ENCODE measurements around the gene CHST11. TPM values are rescaled to one million over a fixed set of nuclear protein-coding genes. Genes with fewer than 3 reads are reported as not detected.

The CHST11 gene
- total and polyA plus RNA-seq, 9 of the 15 experiments (the other 6 are each of a cell fraction or from before 2014, with no cell fraction given), result 2.3 to 38.7 (median 15.0) TPM

DNA sequence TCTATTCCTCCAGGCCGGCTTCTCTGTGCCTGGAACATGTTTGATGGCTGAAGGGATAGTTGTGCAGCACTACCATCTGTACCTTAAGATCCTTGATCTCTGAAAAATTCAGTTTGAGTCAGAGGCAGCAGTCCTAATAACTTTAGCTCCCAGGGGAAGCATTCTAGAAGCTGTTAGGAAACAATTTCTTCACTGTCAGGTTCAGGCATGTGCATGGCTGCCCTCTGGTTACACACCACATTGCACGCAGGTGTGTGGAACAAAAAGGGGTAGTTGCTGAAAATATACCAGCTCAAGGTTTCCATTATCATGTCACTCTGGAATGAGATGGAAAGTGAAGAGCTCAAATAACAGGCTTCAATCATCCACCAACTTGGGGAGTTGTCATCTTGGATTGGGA is 80.1 kb downstream of the CHST11 start:
- CTCF ChIA-PET (ENCODE audit: low intra/inter-chr PET ratio), result no interaction called here
- FAIRE-seq, result no peak

More for the DNA sequence above, 80.1 kb downstream of the CHST11 start:
- Histone ChIP-seq H3K9me1 (ENCODE audit: control insufficient read depth, insufficient read depth, low read length) (no peaks in the 10 kb centered on the region), H3K27me3 (ENCODE audit: control insufficient read depth in 2 of 2, insufficient read depth in 2 of 2, low read length in 2 of 2) (no peaks in the 10 kb centered on the region), H3K79me2 (ENCODE audit: control insufficient read depth, insufficient read depth, low read length) (peaks cover 63% of the 10 kb centered on the region), H3K4me2 (ENCODE audit: insufficient read depth, low read length) (no peak overlapping the region), H4K20me1 (replicated peaks; ENCODE audit: control insufficient read depth, insufficient read depth, low read length) (peaks cover 8% of the 10 kb centered on the region; the same call in 1 of the 2 replicates), H3K4me3 (no peak overlapping the region), H3K36me3 (ENCODE audit: control insufficient read depth, insufficient read depth, low read length) (peaks cover 5% of the 10 kb centered on the region), H3K9ac (ENCODE audit: insufficient read depth in 1 of 2, low read depth in 2 of 2, low read length in 2 of 2) (no peak overlapping the region), H2AFZ (ENCODE audit: low read depth, low read length) (no peak overlapping the region), H3K4me1 (replicated peaks in 1 of 2; ENCODE audit: control insufficient read depth in 2 of 2, insufficient read depth in 2 of 2, low read length in 2 of 2) (peaks cover 0 to 12% of the 10 kb centered on the region in 2 experiments; a peak in 4 of 5 replicates), H3K27ac (ENCODE audit: extremely low read depth, low read depth, low read length) (no peak overlapping the region), H3K9me3 (replicated peaks; ENCODE audit: control insufficient read depth, insufficient read depth, low read depth, low read length) (no peaks in the 10 kb centered on the region)
- TF ChIP-seq, protein P1, sequence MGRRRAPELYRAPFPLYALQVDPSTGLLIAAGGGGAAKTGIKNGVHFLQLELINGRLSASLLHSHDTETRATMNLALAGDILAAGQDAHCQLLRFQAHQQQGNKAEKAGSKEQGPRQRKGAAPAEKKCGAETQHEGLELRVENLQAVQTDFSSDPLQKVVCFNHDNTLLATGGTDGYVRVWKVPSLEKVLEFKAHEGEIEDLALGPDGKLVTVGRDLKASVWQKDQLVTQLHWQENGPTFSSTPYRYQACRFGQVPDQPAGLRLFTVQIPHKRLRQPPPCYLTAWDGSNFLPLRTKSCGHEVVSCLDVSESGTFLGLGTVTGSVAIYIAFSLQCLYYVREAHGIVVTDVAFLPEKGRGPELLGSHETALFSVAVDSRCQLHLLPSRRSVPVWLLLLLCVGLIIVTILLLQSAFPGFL (CRISPR knock-in tag; IDR thresholded peaks at IDR 0.05), result no peak
- no peak for TF ChIP-seq SIRT6 (IDR thresholded peaks at IDR 0.05; ENCODE audit: low read depth, low read length)
- TF ChIP-seq, protein P2, sequence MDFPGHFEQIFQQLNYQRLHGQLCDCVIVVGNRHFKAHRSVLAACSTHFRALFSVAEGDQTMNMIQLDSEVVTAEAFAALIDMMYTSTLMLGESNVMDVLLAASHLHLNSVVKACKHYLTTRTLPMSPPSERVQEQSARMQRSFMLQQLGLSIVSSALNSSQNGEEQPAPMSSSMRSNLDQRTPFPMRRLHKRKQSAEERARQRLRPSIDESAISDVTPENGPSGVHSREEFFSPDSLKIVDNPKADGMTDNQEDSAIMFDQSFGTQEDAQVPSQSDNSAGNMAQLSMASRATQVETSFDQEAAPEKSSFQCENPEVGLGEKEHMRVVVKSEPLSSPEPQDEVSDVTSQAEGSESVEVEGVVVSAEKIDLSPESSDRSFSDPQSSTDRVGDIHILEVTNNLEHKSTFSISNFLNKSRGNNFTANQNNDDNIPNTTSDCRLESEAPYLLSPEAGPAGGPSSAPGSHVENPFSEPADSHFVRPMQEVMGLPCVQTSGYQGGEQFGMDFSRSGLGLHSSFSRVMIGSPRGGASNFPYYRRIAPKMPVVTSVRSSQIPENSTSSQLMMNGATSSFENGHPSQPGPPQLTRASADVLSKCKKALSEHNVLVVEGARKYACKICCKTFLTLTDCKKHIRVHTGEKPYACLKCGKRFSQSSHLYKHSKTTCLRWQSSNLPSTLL (IDR thresholded peaks at IDR 0.05), result no peak
- no peak for TF ChIP-seq ZKSCAN8 (CRISPR knock-in tag; IDR thresholded peaks at IDR 0.05)
- WGBS (ENCODE audit: insufficient coverage, low coverage, missing lambda C conversion rate), result 75% methylated on average over 2 of the region's 2 CpGs
- intact Hi-C loops (cut with micrococcal nuclease) (no loop called here), in situ Hi-C loops (cut with MboI) (no loop called here)
- POLR2A ChIA-PET, result interaction anchor here (0.7 to 2.9 kb wide), 2 partner anchors 9 kb away, joined by 5 to 10 read pairs; no protein-coding TSS in a partner anchor
- DNase-seq (ENCODE audit: extremely low read depth in 1 of 4, low spot score in 3 of 4) (no peak), ATAC-seq (no peak)
- no TSS peak for BruUV-seq (replicated peaks)
